HUDEP-2 (cell line): ENCODE data around the gene SDSL.
A peak's percentile ranks its signal among the peaks of the same experiment; 100 is the strongest.

ENCODE experiments used
- DNase-seq, 76 experiments: peaks; one replicate each; lab custom pipeline; 2025; ENCODE audit not compliant: unreplicated experiment in 76 of 76; lab: John Stamatoyannopoulos, UW

The SDSL gene

DNA sequence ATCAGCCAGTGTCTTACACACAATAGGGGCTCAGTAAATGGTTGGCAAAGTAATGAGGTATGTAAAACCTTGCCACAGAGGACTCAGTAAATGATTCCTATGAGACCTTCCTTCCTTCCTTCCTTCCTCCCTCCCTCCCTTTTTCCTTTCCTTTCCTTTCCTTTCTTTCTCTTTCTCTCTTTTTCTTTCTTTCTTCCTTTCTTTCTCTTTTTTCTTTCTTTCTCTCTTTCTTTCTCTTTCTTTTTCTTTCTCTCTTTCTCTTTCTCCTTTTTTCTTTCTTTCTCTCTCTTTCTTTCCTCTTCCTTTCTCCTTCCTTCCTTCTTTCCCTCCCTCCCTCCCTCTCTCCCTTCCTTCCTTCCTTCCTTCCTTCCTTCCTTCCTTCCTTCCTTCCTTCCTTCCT is 26.0 kb upstream of the SDSL start:
- no peak for DNase-seq

DNA sequence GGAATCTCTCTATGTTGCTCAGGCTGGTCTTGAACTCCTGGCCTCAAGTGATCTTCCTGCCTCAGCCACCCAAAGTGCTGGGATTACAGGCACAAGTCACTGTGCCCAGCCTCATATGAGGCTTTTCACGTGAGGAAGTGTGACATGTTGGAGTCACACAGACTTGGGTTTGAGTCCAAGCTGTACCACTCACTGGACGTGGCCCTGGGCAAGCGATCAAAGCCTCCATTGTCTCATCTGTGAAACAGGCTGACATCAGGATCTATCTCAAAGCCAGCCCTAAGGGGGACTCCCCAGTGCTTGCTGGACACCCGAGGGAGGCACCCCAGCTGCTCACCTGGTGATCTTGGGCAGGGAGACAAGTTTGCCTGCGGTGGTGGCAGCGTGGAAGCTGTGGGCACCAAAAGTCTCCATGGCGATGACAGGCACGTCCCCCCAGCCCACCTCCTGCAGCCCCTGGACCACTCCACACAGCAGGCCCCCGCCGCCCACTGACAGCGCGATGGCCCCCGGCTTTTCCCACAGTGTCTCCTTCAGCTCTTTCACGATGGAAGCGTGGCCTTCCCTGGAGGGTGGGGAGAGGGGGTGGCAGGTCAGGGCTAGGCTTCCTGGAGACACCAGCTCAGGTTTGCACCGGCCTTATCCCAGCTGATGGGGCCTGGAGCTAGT is 25.2 kb upstream of the SDSL start:
- no peak for DNase-seq

DNA sequence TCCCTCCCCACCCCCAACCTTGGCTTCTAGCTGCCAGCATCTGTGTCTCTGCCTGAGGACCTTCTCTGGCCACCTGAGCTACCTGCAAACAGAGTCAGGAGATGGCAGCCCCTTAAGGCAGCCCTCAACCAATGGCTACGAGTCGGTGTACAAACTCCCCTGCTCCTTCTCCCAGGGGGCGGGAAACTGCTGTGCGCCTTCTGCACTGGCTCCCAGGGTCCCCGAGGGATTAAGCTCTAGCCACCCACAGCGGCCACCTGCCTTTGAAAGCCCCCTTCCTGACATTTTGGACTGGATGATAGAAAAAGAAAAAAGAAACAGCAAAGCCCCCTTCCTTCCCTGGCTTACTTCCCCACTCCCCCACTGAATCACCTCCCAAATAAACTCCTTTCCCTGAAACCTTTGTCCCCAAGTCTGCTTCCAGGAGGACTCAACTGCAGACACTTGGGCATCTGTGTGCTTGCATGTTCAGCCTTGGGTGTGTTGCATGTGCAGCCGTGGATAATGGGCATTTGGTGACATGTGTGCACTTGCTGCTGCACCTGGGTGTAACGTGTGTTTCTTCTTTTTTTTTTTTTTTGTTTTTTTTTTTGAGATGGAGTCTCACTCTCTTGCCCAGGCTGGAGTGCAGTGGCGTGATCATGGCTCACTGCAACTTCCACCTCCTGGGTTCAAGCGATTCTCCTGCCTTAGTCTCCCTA is 24.5 kb upstream of the SDSL start:
- DNase-seq: no peak

DNA sequence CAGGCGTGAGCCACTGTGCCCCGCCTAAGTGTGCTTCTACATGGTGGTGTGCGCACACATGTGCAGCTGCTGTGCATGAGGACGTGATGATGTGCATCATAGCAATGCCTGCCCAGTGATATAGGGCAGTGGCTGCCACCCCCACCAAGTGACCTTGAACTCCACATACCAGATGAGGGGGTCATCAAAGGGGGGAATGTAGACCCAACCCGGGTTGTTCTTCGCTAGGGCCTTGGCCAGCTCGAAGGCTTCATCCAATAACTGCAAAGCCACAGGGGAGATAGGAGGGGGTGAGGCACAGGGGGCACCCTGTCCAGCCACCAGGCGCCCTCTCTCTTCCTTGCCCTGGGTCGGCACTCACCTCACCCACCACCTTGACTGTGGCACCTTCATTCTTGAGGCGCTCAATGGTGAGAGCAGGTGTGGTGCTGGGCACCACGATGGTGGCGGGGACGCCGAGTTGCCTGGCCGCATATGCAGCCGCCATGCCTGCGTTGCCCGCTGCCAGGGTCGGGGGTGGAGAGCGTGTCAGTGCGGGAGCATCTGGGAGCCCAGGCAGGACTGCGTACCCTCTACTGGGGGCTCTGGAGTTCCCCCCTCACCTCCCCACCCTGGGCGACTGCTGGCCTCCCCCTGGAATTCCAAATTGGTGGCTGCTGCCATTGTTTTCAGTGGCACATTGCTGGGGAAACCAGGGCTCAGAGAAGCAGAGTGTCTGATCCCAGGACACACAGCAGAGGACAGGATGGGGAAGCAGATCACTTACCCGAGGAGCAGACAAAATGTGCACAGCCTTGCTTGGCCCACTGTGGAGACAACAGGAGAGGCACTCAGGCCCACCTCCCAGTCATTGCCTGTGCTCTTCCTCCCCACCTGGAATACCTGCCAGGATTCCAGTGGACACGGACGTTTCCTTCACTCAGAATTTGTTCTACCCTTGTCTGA is 23.6 kb upstream of the SDSL start:
- DNase-seq: no peak

DNA sequence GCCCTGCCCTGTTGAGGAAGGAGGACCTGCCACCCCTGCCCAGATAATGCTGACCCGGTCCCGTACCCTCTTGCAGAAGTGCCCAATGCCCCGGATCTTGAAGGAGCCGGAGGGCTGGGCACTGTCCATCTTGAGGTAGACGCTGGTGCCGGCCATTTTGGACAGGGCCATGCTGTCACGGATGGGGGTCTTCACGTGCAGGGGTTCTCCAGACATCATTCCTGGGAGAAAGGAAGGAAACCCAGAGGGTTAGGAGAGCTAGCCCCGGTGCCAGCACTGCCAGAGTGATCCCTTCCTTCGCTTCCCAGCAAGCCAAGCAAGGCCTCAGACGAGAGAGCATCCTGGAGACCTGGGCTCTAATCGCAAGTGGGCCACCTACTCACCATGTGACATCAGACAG is 22.7 kb upstream of the SDSL start:
- no peak for DNase-seq

DNA sequence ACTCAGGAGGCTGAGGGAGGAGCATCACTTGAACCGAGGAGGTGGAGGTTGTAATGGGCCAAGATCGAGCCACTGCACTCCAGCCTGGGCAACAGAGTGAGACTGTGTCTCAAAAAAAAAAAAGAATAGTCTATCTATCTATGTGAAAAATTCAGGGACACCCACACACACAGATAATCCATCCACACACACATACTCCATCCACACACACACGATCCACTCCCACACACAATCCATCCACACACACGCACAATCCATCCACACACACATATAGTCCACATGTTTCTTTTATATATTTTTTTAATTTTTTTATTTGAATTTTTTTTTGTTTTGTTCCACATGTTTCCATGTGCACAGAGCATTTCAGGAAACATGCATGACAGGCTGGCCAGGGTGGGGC is 21.8 kb upstream of the SDSL start:
- no peak for DNase-seq

DNA sequence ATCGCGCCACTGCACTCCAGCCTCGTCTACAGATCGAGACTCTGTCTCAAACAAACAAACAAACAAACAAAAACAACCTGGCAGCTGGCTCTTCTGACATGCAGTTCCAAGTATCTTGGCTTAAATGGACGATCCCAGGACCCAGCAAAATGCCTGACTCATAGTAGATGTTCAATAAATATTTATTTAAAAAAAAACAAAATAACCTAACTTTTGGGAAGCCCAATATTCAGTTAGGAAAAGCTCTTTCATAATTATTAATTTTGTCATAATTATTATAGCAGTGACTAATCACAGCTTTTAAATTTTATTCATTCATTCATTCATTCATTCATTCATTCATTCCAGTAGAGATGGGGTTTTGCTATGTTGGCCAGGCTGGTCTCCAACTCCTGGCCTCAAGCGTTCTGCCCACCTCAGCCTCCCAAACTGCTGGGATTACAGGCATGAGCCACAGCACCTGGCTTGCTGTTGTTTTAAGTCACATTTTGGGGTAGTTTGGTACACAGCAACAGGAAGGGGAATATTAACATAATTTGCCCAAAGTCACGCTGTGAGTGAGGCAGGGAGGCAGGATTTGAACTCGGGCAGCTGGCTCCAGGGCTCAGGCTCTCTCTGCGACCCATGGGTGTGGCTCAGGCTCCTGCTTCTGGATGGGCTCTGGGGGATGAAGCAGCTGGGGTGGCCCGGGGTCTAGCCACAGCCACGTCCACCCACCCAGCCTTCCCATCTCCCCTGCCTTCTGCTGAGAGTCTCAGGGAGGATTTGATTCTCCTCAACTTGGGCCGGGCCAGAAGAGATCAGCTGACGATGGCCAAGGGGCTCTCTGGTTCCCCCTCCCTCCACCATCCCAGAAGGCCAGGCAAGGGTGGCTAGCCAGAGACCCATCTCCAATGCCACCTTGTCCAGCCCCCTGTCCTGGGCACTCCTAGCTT is 20.8 kb upstream of the SDSL start:
- DNase-seq: no peak

DNA sequence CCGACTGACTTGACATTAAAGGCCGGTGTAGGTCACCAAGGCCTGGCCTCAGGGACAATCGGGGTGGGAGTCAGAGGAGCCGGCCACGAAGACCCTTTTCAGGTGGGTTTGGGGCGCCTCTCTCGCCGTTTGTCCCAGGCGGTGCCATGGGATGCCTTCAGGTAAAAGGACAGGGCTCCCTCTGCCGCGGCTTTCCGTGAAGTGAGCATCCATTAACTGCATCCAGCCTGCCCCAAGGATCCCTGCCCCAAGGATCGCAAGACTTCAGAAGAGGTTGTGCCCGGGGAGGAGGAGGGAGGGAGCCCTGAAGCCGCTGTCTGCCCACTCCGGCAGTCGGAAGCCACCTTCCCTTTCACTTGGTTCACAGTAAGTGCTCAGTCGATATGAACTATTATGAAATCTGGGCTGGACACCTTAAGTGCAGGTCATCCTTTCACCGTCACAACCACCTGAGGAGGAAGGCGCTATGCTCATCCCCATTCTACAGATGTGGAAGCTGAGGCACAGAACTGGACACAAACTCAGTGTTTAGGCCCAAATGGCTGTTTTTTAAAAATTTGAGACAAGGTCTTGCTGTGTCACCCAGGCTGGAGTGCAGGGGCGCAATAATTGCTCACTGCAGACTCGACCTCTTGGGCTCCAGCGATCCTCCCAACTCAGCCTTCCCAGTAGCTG is 19.5 kb upstream of the SDSL start:
- DNase-seq: no peak

DNA sequence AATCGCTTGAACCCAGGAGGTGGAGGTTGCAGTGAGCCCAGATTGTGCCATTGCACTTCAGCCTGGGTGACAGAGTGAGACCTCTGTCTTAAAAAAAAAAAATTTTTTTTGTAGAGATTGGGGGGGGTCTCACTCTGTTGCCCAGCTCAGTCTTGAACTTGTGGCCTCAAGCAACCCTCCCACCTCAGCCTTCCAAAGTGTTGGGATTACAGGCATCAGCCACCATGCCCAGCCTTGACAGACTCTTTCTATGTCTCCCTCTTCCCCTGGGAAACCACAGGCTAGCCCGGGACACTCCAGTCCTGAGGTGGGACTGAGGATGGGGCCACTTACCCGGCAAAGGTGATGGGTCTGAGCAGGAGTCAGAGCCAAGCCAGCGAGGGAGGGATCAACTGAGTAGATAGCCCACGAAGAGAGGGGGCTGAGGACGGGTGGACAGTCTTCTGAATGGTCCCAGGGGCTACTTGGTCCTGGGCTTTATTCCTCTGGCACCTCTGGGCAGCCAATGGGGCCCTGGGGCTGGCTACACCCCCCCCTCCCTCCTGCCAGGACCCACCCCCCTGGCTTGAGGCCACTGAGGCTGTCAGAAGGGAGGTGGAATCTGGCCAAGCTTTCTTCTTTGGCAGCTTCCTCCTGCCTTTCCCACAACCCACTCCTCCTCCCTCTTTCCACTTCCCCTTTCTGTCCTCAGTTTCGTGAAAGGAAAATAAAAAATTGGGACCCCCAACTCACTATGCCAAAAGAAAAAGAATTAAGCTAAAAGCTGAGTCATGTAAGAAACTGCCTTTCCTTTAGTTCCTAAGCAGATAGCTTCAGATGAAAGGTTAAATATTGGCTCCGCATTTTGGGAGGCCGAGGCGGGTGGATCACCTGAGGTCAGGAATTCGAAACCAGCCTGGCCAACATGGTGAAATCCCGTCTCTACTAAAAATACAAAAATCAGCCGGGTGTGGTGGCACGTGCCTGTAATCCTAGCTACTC is 18.5 kb upstream of the SDSL start, which contains the start of gene SDS:
Gene SDS, minus strand, starts transcription at position 453 of the 981 bp plus-strand sequence. CDS start 4,179 bp downstream, outside the sequence.
- DNase-seq: peak in 50 of 76 experiments; percentile 1 to 71 (median 34)

DNA sequence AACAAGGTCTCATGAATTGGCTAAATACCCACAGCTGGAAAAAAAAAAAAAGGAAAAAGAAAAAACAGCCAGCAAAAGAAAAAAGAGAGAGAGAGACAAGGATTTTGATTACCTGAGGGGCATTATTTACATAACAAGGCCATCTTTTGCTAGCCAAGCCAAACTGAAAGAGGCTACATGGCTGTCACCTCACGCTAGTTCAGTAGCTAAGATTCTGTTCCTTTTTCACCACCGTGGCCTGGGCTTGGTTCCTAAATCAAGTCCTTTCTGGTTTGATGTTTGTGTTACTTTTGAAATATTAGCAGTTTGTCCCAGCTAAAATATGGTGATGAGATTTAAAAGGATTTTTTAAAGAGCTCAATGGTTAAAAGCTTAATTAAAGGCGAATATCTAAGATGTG is 16.5 kb upstream of the SDSL start:
- DNase-seq: no peak

DNA sequence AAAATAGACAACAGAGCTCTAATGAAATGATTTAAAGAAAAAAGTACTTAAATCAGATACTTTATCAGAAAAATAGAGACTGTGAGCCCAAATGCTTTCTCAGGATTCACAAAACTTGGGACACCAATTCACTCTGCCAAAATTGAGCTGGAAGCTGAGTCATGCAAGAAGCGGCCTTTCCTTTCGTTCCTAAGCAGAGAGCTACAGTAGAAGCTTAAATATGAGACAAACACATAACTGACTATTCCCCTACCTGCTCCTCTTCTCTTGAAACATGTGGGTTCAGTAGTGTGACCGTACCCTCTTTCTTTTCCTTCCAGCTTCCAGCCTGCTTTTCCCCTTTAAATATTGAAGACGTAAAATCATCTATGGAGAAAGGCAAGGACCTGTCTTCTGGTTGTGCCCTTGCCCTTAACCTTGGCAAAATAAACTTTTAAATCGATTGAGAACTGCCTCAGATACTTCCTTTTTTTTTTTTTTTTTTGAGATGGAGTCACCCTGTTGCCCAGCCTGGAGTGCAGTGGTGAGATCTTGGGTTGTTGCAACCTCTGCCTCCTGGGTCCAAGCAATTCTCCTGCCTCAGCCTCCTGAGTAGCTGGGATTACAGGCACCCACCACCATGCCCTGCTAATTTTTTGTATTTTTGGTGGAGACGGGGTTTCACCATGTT is 14.1 kb upstream of the SDSL start:
- no peak for DNase-seq

DNA sequence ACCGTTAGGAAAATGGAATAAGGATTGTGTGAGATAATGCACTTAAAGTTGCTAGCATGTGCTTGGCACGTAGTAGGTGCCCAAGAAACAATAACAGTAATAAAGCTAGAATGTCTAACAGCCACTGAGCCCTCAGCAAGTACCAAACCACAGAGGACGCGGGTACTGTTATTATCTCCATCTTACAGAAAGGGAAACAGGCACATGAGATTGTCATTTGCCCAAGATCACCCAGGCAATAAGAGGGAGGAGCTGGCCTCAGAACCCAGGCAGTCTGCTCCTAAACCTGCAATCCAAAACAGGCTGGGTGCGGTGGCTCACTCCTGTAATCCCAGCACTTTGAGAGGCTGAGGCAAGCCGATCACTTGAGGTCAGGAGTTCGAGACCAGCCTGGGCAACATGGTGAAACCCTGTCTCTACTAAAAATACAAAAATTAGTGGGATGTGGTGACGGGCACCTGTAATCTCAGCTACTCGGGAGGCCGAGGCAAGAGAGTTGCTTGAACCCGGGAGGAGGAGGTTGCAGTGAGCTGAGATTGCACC is 13.4 kb upstream of the SDSL start:
- DNase-seq: peak in 9 of 76 experiments; percentile 4 to 36 (median 17)

DNA sequence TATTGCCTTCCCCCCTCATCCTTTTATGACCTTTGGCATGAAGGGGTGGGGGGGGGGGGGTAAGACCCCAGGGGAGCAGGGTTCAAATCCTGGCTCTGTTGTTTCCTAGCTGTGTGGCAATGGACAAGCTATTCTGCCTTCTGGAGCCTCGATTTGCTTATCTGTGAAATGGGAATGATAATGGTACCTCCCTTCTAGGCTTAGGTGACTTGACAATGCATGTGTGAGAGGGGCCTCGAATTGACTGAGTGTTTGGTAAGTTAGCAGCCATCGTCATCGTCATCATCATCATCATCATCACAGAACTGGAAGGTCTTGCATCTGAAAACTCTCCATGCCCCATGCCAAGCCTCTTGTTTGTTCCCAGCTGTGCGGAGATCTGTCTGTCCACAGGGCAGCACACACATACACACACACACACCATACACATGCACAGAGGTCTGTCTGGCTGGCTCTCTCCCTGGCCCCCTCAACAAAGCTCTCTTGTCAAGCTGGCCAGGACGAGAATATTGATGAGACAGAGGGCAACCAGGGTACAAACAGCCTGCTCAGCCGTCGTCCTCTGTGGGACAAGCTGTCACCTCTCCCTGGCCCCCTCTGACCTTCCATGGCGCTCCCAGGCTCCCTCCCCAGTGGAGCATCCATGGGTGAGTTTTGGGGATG is 12.6 kb upstream of the SDSL start:
- DNase-seq: no peak

DNA sequence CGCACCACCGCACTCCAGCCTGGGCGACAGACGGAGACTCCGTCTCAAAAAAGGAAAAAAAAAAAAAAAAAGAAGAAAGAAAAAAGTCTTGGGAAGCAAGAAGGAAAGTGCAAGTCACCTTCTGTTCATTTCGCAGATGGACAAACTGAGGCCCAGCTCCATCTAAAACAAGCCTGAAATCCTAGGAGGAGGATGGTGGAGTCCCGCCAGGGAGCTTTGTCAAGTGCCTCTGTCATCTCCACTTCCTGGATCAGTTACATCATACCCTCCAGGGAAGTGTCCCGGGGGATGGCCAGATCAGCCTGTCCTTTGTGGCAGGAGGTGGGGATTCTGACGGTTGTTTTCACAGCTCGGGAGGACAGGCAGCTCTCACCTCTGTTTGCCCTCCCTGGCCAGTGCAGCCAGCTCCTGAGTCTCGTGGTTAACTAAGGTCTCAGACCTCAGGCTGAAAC is 8.7 kb upstream of the SDSL start:
- no peak for DNase-seq

DNA sequence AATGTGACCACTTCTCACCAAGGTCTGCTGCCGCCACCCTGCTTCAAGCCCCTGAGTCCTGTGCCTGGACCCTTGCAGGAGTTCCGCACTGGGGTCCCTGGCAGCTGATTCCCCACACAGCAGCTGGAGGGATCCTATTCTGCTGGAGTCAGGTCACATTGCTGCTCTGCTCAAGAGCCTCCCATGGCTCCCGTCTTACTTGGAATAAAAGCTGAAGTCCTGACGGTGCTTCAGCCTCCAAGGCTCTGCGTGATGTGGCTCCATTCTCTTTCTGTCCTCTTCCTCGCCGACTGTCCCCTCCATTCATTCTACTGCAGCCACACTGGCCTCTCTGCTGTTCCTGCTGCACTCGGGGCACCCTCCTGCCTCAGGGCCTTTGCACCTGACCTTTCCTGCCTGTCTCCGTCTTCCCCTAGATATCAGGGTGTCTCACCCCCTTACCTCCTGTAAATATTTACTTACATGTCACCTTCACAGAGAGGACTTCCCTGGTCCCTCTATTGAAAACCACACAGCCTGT is 7.6 kb upstream of the SDSL start:
- DNase-seq: no peak

DNA sequence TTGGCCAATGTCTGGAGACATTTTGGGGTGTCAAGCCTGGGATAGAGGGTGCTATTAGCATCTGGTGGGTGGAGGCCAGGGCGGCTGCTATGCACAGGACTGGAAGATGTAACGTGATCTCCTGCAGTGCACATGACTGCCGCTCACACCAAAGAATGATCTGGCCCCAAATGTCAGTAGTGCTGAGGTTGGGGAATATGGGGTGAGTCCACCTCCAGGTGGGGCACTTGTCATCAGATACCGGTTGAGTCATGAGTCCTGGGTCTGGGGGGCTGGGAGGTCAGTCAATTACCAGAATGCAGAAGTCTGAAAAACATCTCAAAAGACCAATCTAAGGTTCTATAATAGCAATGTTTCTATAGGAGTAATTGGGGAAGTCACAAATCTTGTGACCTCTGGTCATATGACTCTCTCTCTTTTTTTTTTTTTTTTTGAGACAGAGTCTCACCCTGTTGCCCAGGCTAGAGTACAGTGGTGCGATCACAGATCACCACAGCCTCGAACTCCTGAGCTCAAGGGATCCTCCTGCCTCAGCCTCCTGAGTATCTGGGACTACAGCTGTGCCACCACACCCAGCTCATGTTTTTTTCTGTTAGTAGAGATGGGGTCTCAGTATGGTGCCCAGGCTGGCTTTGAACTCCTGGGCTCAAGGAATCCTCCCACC is 6.0 kb upstream of the SDSL start:
- DNase-seq: peak in 28 of 76 experiments; percentile 5 to 58 (median 21)
